ENCODE results near the gene PRDM16.

The PRDM16 gene

DNA sequence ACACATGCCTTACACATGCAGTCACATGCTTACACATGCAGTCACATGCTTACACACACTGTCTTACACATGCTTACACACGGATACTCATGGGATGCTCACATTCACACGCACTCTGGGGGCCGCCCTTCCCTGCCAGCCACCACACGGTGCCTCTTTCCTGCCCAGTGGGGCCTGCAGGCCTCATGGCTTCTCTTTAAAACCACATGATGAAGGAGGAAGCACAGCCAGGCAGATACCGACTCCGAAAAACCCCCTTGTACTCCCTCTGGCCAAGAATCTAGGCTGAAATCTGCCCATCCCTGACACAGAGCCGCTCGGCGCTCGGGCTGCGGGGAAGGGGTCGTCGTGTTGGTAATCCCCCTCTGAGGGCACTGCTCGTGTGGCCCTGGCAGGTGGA, 113.0 kb downstream of the PRDM16 start:
- H3K27me3 ChIP-seq, result peaks cover 42% of the 10 kb centered on the region
- no peaks in the 10 kb centered on the region for H3K9me3 ChIP-seq
- peaks cover 54% of the 10 kb centered on the region for H3K4me1 ChIP-seq
- no peaks in the 10 kb centered on the region for H3K36me3 ChIP-seq
- TF ChIP-seq Cebpa-rat (IDR thresholded peaks at IDR 0.05), result no peak
- no peaks in the 10 kb centered on the region for H4K20me1 ChIP-seq
- H3K4me2 ChIP-seq, result peak overlapping the region; percentile 74
- no peak overlapping the region for H3K4me3 ChIP-seq
- H3K9ac ChIP-seq, result no peak overlapping the region
- peak overlapping the region; percentile 53 for H3K27ac ChIP-seq

DNA sequence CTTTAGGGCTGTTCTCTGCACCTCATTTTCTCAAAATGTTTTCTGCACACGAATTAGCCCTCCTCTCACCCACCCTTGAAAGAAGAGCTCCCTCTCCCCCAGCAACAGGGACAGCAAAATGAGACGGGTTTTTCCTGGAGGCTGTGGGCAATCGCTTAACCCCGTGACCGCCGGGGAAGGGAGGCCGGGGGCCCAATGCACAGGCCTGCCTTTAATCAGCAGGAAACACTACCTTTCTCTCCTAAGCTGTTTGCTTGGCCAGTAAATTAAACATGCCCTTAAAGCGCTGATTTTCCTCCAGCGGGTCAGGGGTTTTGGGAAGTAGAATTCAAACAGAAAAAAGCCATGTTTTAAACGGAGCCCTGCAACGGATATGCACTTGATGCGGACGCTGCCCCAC, 114.4 kb downstream of the PRDM16 start:
- Histone ChIP-seq H3K4me1 (peaks cover 68% of the 10 kb centered on the region), H3K27ac (no peak overlapping the region), H3K9me3 (no peaks in the 10 kb centered on the region), H3K4me2 (peak overlapping the region; percentile 74), H3K9ac (peak overlapping the region; percentile 22; the same call in 1 of the 2 replicates), H3K27me3 (peaks cover 44% of the 10 kb centered on the region), H3K36me3 (no peaks in the 10 kb centered on the region), H4K20me1 (no peaks in the 10 kb centered on the region), H3K4me3 (no peak overlapping the region)
- no peak for TF ChIP-seq Cebpa-rat (IDR thresholded peaks at IDR 0.05)

DNA sequence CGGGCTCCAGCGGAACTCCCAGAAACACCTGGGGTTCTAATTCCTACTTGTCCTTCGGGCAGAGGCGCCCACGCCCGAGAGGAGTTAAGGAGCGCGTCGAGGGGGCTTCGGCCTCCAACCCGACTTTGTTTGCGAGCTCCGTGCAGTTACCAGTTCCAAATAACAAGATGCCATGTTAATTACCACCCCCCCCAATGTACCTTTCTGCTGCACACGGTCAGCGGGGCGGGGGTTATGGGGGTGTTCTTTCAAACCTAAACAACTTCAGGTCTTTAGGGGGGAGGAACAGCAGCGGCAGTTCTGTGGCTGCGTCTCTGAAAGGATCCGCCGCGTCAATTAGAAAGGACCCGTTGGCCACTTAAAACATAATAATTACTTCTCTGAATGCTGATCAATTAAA, 114.8 kb downstream of the PRDM16 start:
- TF ChIP-seq Cebpa-rat (IDR thresholded peaks at IDR 0.05), result no peak
- Histone ChIP-seq H3K9ac (no peak overlapping the region), H4K20me1 (no peaks in the 10 kb centered on the region), H3K4me3 (no peak overlapping the region), H3K36me3 (no peaks in the 10 kb centered on the region), H3K27me3 (peaks cover 48% of the 10 kb centered on the region), H3K4me1 (peaks cover 72% of the 10 kb centered on the region), H3K27ac (0 out of 2 replicates have a peak overlapping the region, but pooled peaks have one; percentile 35), H3K9me3 (no peaks in the 10 kb centered on the region), H3K4me2 (peak overlapping the region; percentile 74)

DNA sequence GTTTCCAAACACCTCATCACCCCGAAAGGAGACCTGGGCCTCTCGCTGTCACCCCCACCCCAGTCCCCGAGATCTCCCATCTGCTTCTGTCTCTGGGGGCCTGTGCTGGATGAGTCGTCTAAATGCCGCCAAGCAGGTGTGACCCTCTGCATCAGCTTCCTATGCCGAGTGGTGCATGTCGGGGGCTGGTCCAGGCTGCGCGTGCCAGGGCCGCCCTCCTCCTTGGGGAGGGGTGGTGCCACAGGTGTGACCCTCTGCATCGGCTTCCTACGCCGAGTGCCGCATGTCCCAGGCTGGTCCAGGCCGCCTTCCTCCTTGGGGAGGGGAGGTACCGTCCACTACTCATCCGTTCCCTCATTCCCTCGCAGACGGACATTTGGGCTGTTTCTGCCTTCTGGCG, 115.7 kb downstream of the PRDM16 start:
- Histone ChIP-seq H3K4me3 (no peak overlapping the region), H3K9me3 (no peaks in the 10 kb centered on the region), H3K9ac (peak overlapping the region; percentile 53; the same call in 1 of the 2 replicates), H3K4me1 (peaks cover 78% of the 10 kb centered on the region), H4K20me1 (no peaks in the 10 kb centered on the region), H3K27ac (0 out of 2 replicates have a peak overlapping the region, but pooled peaks have one; percentile 35), H3K36me3 (no peaks in the 10 kb centered on the region), H3K27me3 (peaks cover 49% of the 10 kb centered on the region), H3K4me2 (peak overlapping the region; percentile 74)
- no peak for TF ChIP-seq Cebpa-rat (IDR thresholded peaks at IDR 0.05)

DNA sequence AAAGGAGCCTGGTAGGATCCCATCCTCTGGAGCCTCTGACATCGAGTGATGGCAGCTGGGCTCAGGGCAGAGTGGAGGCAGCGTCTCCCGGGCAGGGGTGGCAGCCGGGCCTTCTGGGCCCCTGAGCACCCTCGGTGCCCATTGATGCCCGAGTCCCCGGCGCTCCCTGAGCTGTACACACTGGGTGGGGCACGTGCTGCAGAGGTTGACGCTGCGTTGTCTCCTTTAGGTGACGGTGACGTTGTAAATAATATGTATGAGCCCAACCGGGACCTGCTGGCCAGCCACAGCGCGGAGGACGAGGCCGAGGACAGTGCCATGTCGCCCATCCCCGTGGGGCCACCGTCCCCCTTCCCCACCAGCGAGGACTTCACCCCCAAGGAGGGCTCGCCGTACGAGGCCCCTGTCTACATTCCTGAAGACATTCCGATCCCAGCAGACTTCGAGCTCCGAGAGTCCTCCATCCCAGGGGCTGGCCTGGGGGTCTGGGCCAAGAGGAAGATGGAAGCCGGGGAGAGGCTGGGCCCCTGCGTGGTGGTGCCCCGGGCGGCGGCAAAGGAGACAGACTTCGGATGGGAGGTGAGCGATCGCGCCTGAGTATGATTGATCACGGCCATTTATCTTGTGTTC, 117.0 kb downstream of the PRDM16 start:
- no peak for TF ChIP-seq Cebpa-rat (IDR thresholded peaks at IDR 0.05)
- H3K36me3 ChIP-seq, result no peaks in the 10 kb centered on the region
- H3K4me2 ChIP-seq, result no peak overlapping the region

DNA sequence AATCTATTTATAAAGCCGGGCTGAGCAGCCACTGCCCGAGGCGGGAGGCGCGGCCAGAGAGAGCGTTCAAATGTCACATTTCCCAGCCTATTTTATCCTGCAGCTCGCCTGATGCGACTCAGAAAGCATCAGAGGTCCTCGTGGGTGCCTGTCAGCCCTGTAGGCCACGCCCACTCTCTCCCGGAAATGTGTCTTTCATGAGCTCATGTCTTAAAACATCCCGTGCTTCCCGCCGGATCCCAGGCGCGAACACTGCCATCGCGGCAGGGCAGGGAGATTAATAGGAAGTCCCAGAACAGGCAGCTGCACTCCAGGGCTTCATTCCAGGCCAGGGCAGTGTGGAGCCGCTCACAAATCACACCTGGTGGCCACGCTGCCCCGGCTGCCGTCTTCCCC, 117.5 kb downstream of the PRDM16 start:
- no peaks in the 10 kb centered on the region for H3K36me3 ChIP-seq
- TF ChIP-seq Cebpa-rat (IDR thresholded peaks at IDR 0.05), result no peak
- H3K4me2 ChIP-seq, result no peak overlapping the region
- peaks cover 49% of the 10 kb centered on the region for H3K27me3 ChIP-seq
- no peak overlapping the region for H3K4me3 ChIP-seq
- H3K27ac ChIP-seq, result 0 out of 2 replicates have a peak overlapping the region, but pooled peaks have one; percentile 26
- no peaks in the 10 kb centered on the region for H4K20me1 ChIP-seq
- peaks cover 92% of the 10 kb centered on the region for H3K4me1 ChIP-seq
- no peak overlapping the region for H3K9ac ChIP-seq
- H3K9me3 ChIP-seq, result no peaks in the 10 kb centered on the region

More for the DNA sequence above, 117.0 kb downstream of the PRDM16 start:
- no peaks in the 10 kb centered on the region for H3K9me3 ChIP-seq
- H3K4me3 ChIP-seq, result no peak overlapping the region
- H3K27ac ChIP-seq, result no peak overlapping the region
- peaks cover 86% of the 10 kb centered on the region for H3K4me1 ChIP-seq
- no peaks in the 10 kb centered on the region for H4K20me1 ChIP-seq
- H3K9ac ChIP-seq, result no peak overlapping the region
- peaks cover 49% of the 10 kb centered on the region for H3K27me3 ChIP-seq

DNA sequence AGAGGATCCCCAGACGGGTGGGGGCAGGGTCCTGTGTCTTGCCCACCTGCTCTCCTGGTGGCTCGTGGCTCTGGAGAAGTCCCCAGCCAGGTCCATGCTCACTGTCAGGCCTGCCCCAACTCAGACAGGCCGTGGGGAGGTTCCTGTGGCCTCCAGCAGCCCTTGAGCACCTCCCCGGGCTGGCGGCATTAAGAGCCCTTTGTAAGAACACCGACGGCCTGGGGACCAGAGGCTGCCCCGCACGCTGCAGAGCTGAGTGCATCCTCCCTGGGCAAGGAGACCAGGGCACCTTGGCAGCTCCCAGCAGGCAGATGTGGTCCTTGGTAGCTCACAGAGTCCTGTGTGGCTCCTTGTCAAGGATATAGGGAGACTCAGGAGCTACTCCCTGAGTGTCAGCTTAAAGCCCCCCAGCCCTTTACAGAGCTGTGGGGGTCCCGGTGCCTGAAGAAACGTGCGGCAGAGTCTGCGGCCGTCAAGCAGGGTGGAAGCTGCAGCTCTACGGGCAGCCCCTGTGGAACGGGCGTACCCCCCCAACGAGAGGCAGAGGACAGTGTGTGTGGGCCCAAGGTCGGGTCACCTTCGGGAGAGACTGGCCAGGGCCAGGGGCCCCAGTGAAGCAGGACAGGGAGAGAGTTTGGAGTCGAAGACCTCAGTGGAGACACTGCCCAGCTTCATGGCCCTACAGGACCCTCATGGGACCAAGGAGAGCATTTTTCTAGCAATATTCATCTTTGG, 118.6 kb downstream of the PRDM16 start:
- Histone ChIP-seq H3K36me3 (no peaks in the 10 kb centered on the region), H3K4me1 (peaks cover 92% of the 10 kb centered on the region), H4K20me1 (no peaks in the 10 kb centered on the region), H3K4me3 (no peak overlapping the region), H3K27me3 (peaks cover 44% of the 10 kb centered on the region), H3K4me2 (no peak overlapping the region), H3K27ac (0 out of 2 replicates have a peak overlapping the region, but pooled peaks have one; percentile 12), H3K9me3 (no peaks in the 10 kb centered on the region), H3K9ac (no peak overlapping the region)
- no peak for TF ChIP-seq Cebpa-rat (IDR thresholded peaks at IDR 0.05)

DNA sequence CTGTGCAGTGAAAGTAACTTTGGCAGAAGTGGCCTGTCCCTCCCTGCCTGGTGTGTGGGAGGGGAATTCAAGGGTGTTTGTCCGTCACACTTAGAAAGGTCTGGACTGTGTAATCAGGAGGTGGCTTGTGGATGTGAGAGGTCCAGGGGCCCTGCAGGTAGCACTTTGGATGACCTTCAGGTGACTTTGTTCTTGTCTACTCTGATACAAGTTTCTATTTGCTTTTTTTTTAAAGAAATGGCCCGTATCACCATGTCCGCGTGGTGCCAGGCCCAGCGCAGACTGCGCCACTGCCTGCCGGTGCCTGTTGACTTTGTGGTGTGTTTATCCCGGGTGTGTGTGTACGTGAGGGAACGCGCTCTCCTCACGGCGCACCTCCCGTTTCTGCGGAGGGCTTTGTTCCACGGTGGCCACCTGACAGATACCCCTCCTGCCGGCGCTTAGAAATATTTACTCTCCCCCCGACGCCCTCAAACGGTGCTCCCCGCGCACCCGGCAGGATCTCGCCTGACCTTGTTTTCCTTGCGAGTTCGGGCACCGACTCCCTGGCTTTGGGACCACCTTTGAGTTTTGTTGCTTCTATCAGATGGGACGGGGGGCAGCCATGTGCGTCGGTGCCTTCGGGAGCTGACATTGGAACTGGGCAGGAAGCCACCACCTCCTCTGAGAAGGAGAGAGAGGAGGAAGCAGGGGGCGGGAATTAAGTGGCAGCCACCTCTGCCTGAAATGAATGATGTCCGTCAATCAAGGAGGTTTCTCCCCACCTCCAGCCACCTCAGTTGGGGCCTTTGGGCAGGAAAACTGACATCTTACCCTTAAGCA, 119.4 kb downstream of the PRDM16 start:
- peaks cover 92% of the 10 kb centered on the region for H3K4me1 ChIP-seq
- H4K20me1 ChIP-seq, result no peaks in the 10 kb centered on the region
- no peaks in the 10 kb centered on the region for H3K9me3 ChIP-seq
- peak overlapping the region; percentile 40 for H3K4me2 ChIP-seq
- no peaks in the 10 kb centered on the region for H3K36me3 ChIP-seq
- no peak for TF ChIP-seq Cebpa-rat (IDR thresholded peaks at IDR 0.05)
- H3K27ac ChIP-seq, result no peak overlapping the region
- no peak overlapping the region for H3K9ac ChIP-seq
- no peak overlapping the region for H3K4me3 ChIP-seq
- H3K27me3 ChIP-seq, result peaks cover 36% of the 10 kb centered on the region

DNA sequence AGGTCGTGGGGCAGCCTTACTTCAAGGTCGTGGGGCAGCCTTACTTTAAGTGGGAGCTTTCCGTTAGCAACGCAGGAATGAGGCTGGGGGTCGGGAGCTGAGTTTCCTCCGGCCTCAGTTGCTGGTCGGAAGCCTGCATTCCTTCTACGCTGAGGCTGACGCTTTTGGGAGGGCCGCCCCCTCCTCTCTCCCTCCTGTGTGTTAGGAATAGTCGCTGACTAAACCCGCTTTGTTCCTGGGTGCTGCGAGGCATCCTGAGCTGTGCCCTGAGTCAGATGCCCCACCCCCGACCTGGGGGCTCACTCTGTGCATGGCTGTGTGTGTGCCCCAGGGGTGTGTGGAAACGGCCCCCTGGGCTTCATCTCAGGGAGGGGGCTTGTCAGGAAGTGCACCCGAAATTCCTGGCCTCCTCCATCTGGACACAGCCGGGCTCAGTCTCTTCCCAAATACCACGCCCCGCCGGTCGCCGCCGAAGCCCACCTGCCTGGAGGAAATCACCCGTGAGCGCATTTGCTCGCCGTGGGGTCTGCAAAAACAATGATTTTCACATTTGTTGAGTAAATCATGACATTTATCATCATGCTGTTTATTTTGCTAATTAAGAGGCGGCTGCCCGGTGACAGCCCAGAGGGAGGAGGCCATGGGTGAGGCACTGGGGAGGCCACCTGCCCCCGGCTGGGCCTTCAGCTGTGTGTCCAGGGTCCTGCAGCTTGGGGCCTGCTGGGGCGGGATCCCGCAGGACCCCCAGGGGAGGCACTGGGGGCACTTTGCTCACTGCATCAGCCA, 121.4 kb downstream of the PRDM16 start:
- H3K4me2 ChIP-seq, result no peak overlapping the region
- no peaks in the 10 kb centered on the region for H4K20me1 ChIP-seq
- peaks cover 92% of the 10 kb centered on the region for H3K4me1 ChIP-seq
- no peak overlapping the region for H3K27ac ChIP-seq
- no peaks in the 10 kb centered on the region for H3K9me3 ChIP-seq
- TF ChIP-seq Cebpa-rat (IDR thresholded peaks at IDR 0.05), result no peak
- peaks cover 15% of the 10 kb centered on the region for H3K27me3 ChIP-seq
- H3K4me3 ChIP-seq, result no peak overlapping the region
- no peak overlapping the region for H3K9ac ChIP-seq
- no peaks in the 10 kb centered on the region for H3K36me3 ChIP-seq

Measured in BLaER1 (cell line).